A549 (cell line): Measurements from ENCODE around the gene GRID1. TPM values are rescaled to one million over a fixed set of nuclear protein-coding genes. Genes with fewer than 3 reads are reported as not detected.

Source experiments
- ATAC-seq, 2 experiments: fragments of 200-7000 bp in 1 of 2; fragments of >200 bp in 1 of 2; cut with Nextera tagmentation in 1 of 2; cut with Tn5 transposase in 1 of 2; 3 replicates each; pipeline versions ENCODE4 v1.8.0 to v1.9.1; 2018 to 2020; ENCODE audit warnings: mild to moderate bottlenecking in 1 of 2, moderate library complexity in 1 of 2
- CTCF ChIA-PET: fragments of 300-600 bp; sonication (Branson Sonifier 250); formaldehyde crosslinking; extraction: SDS; loops from one replicate; lab custom pipeline; 2021; ENCODE audit warnings: antibody characterized with exemption, inconsistent platforms; lab: Yijun Ruan, JAX
- POLR2A ChIA-PET: fragments of 350-600 bp; formaldehyde crosslinking; extraction: SDS; loops from one replicate; lab custom pipeline; 2021; ENCODE audit warnings: antibody characterized with exemption, inconsistent platforms; lab: Yijun Ruan, JAX
- DNase-seq, 2 experiments: peaks; one replicate each; pipeline versions ENCODE4 v3.0.0 to v3.0.0-alpha.2; 2011 to 2016; ENCODE audit warnings: low read depth in 1 of 2, low spot score in 1 of 2
- FAIRE-seq: peaks from 2 replicates; lab custom pipeline; 2011; peaks lifted over from hg19 to GRCh38; lab: Jason Lieb, UNC
- H3K27ac ChIP-seq, 2 experiments: fragments of >200 bp; sonication (Bioruptor Twin); formaldehyde crosslinking; 3 replicates each; pipeline ENCODE4 v1.5.1; 2016 to 2017
- H3K4me1 ChIP-seq: fragments of >200 bp; sonication (Bioruptor Twin); formaldehyde crosslinking; 3 replicates; pipeline ENCODE4 v1.6.1; 2016
- H3K4me2 ChIP-seq: fragments of >200 bp; sonication (Bioruptor Twin); formaldehyde crosslinking; 3 replicates; pipeline ENCODE4 v1.6.1; 2016
- H3K4me3 ChIP-seq: fragments of >200 bp; sonication (Bioruptor Twin); formaldehyde crosslinking; 3 replicates; pipeline ENCODE4 v1.5.1; 2016
- H3K9me3 ChIP-seq: fragments of >200 bp; sonication (Bioruptor Twin); formaldehyde crosslinking; 3 replicates; pipeline ENCODE4 v1.6.1; 2016
- BHLHE40 ChIP-seq: IDR thresholded peaks from 2 replicates; pipeline ENCODE4 v1.6.1; 2012; ENCODE audit warnings: low read depth, low read length, inconsistent platforms
- CBX8 ChIP-seq: fragments of 200-600 bp; sonication (generic); IDR thresholded peaks from 2 replicates; pipeline ENCODE4 v1.6.1; 2016
- EHF ChIP-seq: fragments of 250-450 bp; sonication (Bioruptor Pico); IDR thresholded peaks from 2 replicates; pipeline ENCODE4 v1.5.0; 2020; ENCODE audit warnings: mild to moderate bottlenecking
- EP300 ChIP-seq, 2 experiments: fragments of >200 bp; sonication (Bioruptor Twin); formaldehyde crosslinking; IDR thresholded peaks; 2 replicates in 1 of 2; 3 replicates in 1 of 2; pipeline ENCODE4 v1.6.1; 2016 to 2017
- FOSB ChIP-seq: fragments of 250-450 bp; sonication (Bioruptor Pico); IDR thresholded peaks from 2 replicates; pipeline ENCODE4 v1.5.0; 2020; ENCODE audit warnings: mild to moderate bottlenecking, moderate library complexity
- HEYL ChIP-seq: fragments of 250-450 bp; sonication (Bioruptor Pico); IDR thresholded peaks from 2 replicates; pipeline ENCODE4 v1.8.0; 2021; ENCODE audit warnings: mild to moderate bottlenecking, moderate library complexity
- HOXA7 ChIP-seq: fragments of 250-450 bp; sonication (Bioruptor Pico); IDR thresholded peaks from 2 replicates; pipeline ENCODE4 v1.5.0; 2020; ENCODE audit warnings: mild to moderate bottlenecking, moderate library complexity
- KDM1A ChIP-seq: fragments of 200-600 bp; sonication (generic); IDR thresholded peaks from 2 replicates; pipeline ENCODE4 v1.6.1; 2016; ENCODE audit warnings: low read depth, mild to moderate bottlenecking
- NFE2L2 ChIP-seq: fragments of 150-350 bp; conservative IDR thresholded peaks from 2 replicates; pipeline ENCODE4 v1.6.1; 2014; ENCODE audit warnings: low read length
- NR3C1 ChIP-seq: fragments of >200 bp; sonication (Bioruptor Twin); formaldehyde crosslinking; IDR thresholded peaks from 3 replicates; pipeline ENCODE4 v1.6.1; 2017
- POLR2A ChIP-seq: IDR thresholded peaks from 2 replicates; pipeline ENCODE4 v1.6.1; 2012; ENCODE audit warnings: mild to moderate bottlenecking, low read length
- POLR2AphosphoS2 ChIP-seq: conservative IDR thresholded peaks from 2 replicates; pipeline ENCODE4 v1.6.1; 2012; ENCODE audit warnings: low read length, improper control_type of control experiment, inconsistent platforms
- RAD21 ChIP-seq, 2 experiments: fragments of >200 bp in 1 of 2; sonication (Bioruptor Twin) in 1 of 2; formaldehyde crosslinking in 1 of 2; IDR thresholded peaks in 1 of 2; conservative IDR thresholded peaks in 1 of 2; 2 replicates in 1 of 2; 3 replicates in 1 of 2; pipeline ENCODE4 v1.6.1; 2012 to 2018; ENCODE audit warnings: inconsistent platforms in 1 of 2
- RARB ChIP-seq: fragments of 250-450 bp; sonication (Bioruptor Pico); IDR thresholded peaks from 2 replicates; pipeline ENCODE4 v1.8.0; 2021; ENCODE audit warnings: mild to moderate bottlenecking, moderate library complexity
- RNF2 ChIP-seq: fragments of 200-600 bp; sonication (generic); IDR thresholded peaks from 2 replicates; pipeline ENCODE4 v1.6.1; 2016; ENCODE audit warnings: low read depth, mild to moderate bottlenecking, antibody characterized with exemption, moderate library complexity, borderline replicate concordance
- TFCP2L1 ChIP-seq: fragments of 250-450 bp; sonication (Bioruptor Pico); IDR thresholded peaks from 2 replicates; pipeline ENCODE4 v1.5.0; 2021; ENCODE audit warnings: mild to moderate bottlenecking
- TP53 ChIP-seq: fragments of 250-450 bp; sonication (Bioruptor Pico); IDR thresholded peaks from 2 replicates; pipeline ENCODE4 v1.5.0; 2021; ENCODE audit warnings: mild to moderate bottlenecking, moderate library complexity
- ZC3H11A ChIP-seq: fragments of 450-650 bp; IDR thresholded peaks from 2 replicates; pipeline ENCODE4 v1.6.1; 2014; ENCODE audit warnings: antibody characterized with exemption, mild to moderate bottlenecking
- ZFP36 ChIP-seq: fragments of 450-650 bp; IDR thresholded peaks from 2 replicates; pipeline ENCODE4 v1.6.1; 2014; ENCODE audit warnings: borderline replicate concordance; ENCODE audit not compliant: partially characterized antibody
- ZSCAN20 ChIP-seq: fragments of 250-450 bp; sonication (Bioruptor Pico); IDR thresholded peaks from 2 replicates; pipeline ENCODE4 v1.8.0; 2022; ENCODE audit warnings: mild to moderate bottlenecking, moderate library complexity
- WGBS: methylation state at CpG from one replicate; pipeline ENCODE4 v1.1.6; 2017; ENCODE audit errors: missing lambda C conversion rate; 5-methylcytosine and 5-hydroxymethylcytosine counted together
- polyA plus RNA-seq, 4 experiments: library from polyadenylated mRNA; depleted of rRNA in 3 of 4; stranded (reverse); fragments of >200 nt; fragmentation: RNase III in 1 of 4; extraction: RNeasy Plus Mini Kit Qiagen cat#74134 plus additional on column Dnase treatment in 1 of 4; gene quantifications; 2 replicates in 3 of 4; 3 replicates in 1 of 4; pipeline ENCODE4 v1.2.3, GENCODE V29; 2011 to 2017
- TF ChIP-seq, protein P1 (sequence below): IDR thresholded peaks from 2 replicates; pipeline ENCODE4 v1.6.1; 2012
- TF ChIP-seq, protein P2 (sequence below): IDR thresholded peaks from 2 replicates; pipeline ENCODE4 v1.6.1; 2012
- TF ChIP-seq, protein P3 (sequence below): fragments of 150-350 bp; IDR thresholded peaks from 2 replicates; pipeline ENCODE4 v1.6.1; 2014; ENCODE audit warnings: low read depth, mild to moderate bottlenecking, low read length
- TF ChIP-seq, protein P4 (sequence below): IDR thresholded peaks from 2 replicates; pipeline ENCODE4 v1.6.1; 2012; ENCODE audit warnings: low read depth, borderline replicate concordance

The GRID1 gene
- polyA plus RNA-seq, 2 of the 4 experiments (the other 2 are of a cell fraction) = 0.14 to 0.30 TPM

DNA sequence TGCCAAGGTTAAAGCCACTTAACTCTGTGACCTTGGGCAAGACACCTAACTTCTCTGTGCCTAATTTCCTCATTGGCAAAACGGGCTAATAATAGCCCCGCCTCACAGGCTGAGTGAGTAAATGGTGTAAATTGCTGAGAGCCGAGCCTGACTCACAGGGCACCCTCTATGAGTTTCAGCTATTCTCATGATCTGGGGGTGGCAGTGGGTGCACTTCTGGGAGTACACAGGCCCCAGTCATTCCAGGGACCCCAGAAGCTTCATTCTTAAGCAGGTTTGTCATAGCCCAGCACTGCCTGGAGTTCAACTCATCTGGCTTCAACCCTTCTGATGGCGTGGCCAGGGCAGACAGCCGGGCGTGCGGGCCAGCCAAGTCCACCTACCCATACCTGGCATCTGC, 137.2 kb downstream of the GRID1 start:
- DNase-seq = no peak
- H3K9me3 ChIP-seq = no peaks in the 10 kb centered on the region
- ChIA-PET POLR2A (no interaction called here), CTCF (no interaction called here)
- 64% methylated on average over 7 of the region's 7 CpGs for WGBS
- no peak overlapping the region for H3K27ac ChIP-seq
- H3K4me3 ChIP-seq = no peak overlapping the region
- FAIRE-seq = no peak
- H3K4me1 ChIP-seq = peaks cover 9% of the 10 kb centered on the region; the same call in 1 of the 3 replicates
- no peak overlapping the region for H3K4me2 ChIP-seq
- no peak for ATAC-seq
- TF ChIP-seq KDM1A (no peak), RNF2 (no peak)

DNA sequence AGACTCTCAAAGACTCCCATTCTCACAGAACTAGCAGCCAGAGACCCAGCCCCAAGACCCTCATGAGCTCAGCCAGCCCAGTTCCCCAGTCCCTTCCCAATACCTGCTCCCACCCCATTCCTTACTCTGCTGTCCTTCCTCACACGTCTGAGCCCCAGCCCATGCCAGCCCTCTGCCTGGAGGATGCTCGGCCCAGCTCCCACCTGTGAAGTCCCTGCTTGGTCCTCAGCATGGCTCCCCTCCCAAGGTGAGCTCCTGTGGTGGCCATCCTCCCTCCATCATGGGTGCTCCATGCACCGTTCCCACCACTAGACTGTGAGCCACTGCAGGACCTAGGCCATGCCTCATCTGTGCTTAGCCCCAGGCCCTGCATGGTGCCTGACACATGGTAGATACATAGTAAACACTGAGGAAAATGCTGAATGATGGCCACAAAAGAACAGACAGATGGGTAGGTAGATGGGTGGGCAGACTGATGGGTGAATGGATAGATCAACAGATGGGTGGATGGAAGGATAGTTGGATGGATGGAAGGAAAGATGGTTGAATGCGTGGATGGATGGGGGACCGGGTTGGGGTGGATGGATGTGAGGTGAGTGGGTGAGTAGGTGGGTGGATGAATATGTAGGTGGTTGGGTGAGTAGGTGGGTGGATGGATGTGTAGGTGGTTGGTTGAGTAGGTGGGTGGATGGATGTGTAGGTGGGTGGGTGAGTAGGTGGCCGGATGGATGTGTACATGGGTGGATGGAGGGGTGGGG, 138.9 kb downstream of the GRID1 start:
- TF ChIP-seq, protein P1, sequence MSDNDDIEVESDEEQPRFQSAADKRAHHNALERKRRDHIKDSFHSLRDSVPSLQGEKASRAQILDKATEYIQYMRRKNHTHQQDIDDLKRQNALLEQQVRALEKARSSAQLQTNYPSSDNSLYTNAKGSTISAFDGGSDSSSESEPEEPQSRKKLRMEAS = no peak
- no peak for TF ChIP-seq EHF (CRISPR knock-in tag)
- no peak for TF ChIP-seq RAD21 (conservative IDR thresholded peaks at IDR 0.05 in 1 of 2, IDR thresholded peaks at IDR 0.05 in 1 of 2)
- TF ChIP-seq HEYL (CRISPR knock-in tag) = no peak
- TF ChIP-seq ZC3H11A = no peak
- TF ChIP-seq CBX8 = no peak
- no peak for TF ChIP-seq FOSB (CRISPR knock-in tag)
- TF ChIP-seq ZSCAN20 (CRISPR knock-in tag) = no peak
- ATAC-seq = no peak
- no peak for DNase-seq
- no peak overlapping the region for H3K4me3 ChIP-seq
- no peak overlapping the region for H3K4me2 ChIP-seq
- FAIRE-seq = no peak
- H3K4me1 ChIP-seq = peaks cover 9% of the 10 kb centered on the region; the same call in 1 of the 3 replicates
- 90% methylated on average over 4 of the region's 6 CpGs for WGBS
- CTCF ChIA-PET = no interaction called here
- no peaks in the 10 kb centered on the region for H3K9me3 ChIP-seq
- POLR2A ChIA-PET = no interaction called here
- no peak overlapping the region for H3K27ac ChIP-seq

DNA sequence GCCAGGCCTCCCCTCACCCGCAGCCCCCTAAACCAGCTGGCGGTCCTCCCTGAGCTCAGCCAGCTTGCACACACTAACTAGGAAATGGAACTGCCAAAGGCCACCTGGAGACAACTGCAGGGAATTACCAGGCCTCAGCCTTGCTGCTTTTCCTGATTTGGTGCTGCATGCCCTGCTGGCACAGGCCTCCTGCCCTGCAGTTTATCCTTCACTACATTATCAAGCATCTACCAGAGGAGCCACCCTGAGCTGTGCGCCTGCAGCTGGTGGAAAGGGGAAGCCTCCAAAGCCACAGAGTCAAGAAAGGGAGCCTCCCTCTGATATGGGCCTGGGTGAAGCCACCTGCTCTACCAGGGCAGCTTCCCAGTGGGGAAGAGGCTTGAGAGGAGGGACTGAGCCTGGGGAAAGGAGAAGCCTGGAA, 139.8 kb downstream of the GRID1 start:
- Histone ChIP-seq H3K4me3 (no peak overlapping the region), H3K4me1 (peaks cover 9% of the 10 kb centered on the region; the same call in 1 of the 3 replicates), H3K27ac (no peak overlapping the region), H3K4me2 (no peak overlapping the region), H3K9me3 (no peaks in the 10 kb centered on the region)
- POLR2A ChIA-PET = no interaction called here
- no peak for TF ChIP-seq EP300 (IDR thresholded peaks at IDR 0.05)
- no peak for TF ChIP-seq TFCP2L1
- no peak for TF ChIP-seq BHLHE40
- TF ChIP-seq RARB = no peak
- CTCF ChIA-PET = no interaction called here
- DNase-seq (no peak), ATAC-seq (no peak), FAIRE-seq (no peak)
- 100% methylated on average over 1 of the region's 3 CpGs for WGBS

DNA sequence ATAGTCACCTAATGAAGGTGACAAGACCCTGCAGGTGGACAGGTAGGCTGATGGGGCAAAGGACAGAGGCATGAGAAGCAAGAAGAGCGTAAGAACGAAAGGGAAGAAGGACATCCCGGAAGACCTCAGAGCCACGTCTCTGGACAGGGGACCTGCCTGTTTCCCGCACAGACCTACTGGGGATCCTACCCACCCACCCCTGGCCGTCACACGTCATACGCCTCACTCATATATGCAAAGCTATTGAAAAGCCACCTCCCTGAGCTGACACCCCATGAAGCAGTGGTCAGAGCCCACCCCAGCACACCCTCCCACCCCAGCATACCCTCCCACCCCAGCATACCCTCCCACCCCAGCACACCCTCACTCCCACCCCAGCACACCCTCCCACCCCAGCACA, 140.6 kb downstream of the GRID1 start:
- POLR2A ChIA-PET = no interaction called here
- Histone ChIP-seq H3K4me3 (no peak overlapping the region), H3K4me2 (no peak overlapping the region), H3K9me3 (no peaks in the 10 kb centered on the region), H3K4me1 (peaks cover 9% of the 10 kb centered on the region; the same call in 1 of the 3 replicates), H3K27ac (peak overlapping the region in 1 of 2 experiments; percentile 76; a peak in 2 of 6 replicates)
- FAIRE-seq (no peak), DNase-seq (no peak), ATAC-seq (no peak)
- TF ChIP-seq KDM1A (no peak), POLR2A (no peak), POLR2AphosphoS2 (no peak), HOXA7 (CRISPR knock-in tag) (no peak), ZSCAN20 (CRISPR knock-in tag) (no peak), NR3C1 (no peak), ZFP36 (no peak), RNF2 (no peak), EHF (CRISPR knock-in tag) (no peak), TP53 (CRISPR knock-in tag) (no peak), NFE2L2 (no peak), ZC3H11A (no peak)
- TF ChIP-seq, protein P2, sequence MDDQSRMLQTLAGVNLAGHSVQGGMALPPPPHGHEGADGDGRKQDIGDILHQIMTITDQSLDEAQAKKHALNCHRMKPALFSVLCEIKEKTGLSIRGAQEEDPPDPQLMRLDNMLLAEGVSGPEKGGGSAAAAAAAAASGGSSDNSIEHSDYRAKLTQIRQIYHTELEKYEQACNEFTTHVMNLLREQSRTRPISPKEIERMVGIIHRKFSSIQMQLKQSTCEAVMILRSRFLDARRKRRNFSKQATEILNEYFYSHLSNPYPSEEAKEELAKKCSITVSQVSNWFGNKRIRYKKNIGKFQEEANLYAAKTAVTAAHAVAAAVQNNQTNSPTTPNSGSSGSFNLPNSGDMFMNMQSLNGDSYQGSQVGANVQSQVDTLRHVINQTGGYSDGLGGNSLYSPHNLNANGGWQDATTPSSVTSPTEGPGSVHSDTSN = no peak
- TF ChIP-seq, protein P3, sequence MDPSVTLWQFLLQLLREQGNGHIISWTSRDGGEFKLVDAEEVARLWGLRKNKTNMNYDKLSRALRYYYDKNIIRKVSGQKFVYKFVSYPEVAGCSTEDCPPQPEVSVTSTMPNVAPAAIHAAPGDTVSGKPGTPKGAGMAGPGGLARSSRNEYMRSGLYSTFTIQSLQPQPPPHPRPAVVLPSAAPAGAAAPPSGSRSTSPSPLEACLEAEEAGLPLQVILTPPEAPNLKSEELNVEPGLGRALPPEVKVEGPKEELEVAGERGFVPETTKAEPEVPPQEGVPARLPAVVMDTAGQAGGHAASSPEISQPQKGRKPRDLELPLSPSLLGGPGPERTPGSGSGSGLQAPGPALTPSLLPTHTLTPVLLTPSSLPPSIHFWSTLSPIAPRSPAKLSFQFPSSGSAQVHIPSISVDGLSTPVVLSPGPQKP = no peak
- TF ChIP-seq, protein P4, sequence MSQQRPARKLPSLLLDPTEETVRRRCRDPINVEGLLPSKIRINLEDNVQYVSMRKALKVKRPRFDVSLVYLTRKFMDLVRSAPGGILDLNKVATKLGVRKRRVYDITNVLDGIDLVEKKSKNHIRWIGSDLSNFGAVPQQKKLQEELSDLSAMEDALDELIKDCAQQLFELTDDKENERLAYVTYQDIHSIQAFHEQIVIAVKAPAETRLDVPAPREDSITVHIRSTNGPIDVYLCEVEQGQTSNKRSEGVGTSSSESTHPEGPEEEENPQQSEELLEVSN = no peak
- CTCF ChIA-PET = interaction anchor here (0.9 kb wide), 1 partner anchor 17 kb away, joined by 3 read pairs; no protein-coding TSS in a partner anchor
- WGBS = 87% methylated on average over 8 of the region's 8 CpGs
